Uterus (tissue), 4 donors: ENCODE data around the gene PDE3B. TPM values are rescaled to one million over a fixed set of nuclear protein-coding genes. Genes with fewer than 3 reads are reported as not detected.
"Not testable (repeated sequence)": the region's sequence is repeated elsewhere in the genome, so short reads cannot be mapped to it uniquely, and the experiment has no call there.

Experiments
- DNase-seq, 2 donors: peaks; one replicate each; pipeline ENCODE4 v3.0.0-alpha.2; 2019 to 2020
- H3K27ac ChIP-seq, 2 donors: fragments of 200-600 bp; sonication (generic); 1 replicate in 1 of 2; 2 replicates in 1 of 2; pipeline ENCODE4 v1.5.1; 2016 to 2018
- H3K27me3 ChIP-seq, 2 donors: fragments of 200-600 bp; sonication (generic); one replicate each; pipeline ENCODE4 v1.5.1; 2018 to 2019; ENCODE audit warnings: control low read depth in 1 of 2
- H3K36me3 ChIP-seq, 2 donors: fragments of 200-600 bp; sonication (generic); one replicate each; pipeline ENCODE4 v1.5.1; 2019; ENCODE audit warnings: control low read depth in 1 of 2
- H3K4me1 ChIP-seq, 2 donors: fragments of 200-600 bp; sonication (generic); one replicate each; pipeline ENCODE4 v1.5.1; 2018 to 2019; ENCODE audit warnings: control low read depth in 1 of 2
- H3K4me3 ChIP-seq, 2 donors: fragments of 200-600 bp; sonication (generic); 1 replicate in 1 of 2; 2 replicates in 1 of 2; pipeline ENCODE4 v1.5.1; 2018 to 2019; ENCODE audit warnings: mild to moderate bottlenecking in 1 of 2
- H3K9me3 ChIP-seq, 2 donors: fragments of 200-600 bp; sonication (generic); one replicate each; pipeline ENCODE4 v1.5.1; 2019; ENCODE audit warnings: control low read depth in 1 of 2
- POLR2A ChIP-seq, 2 donors: fragments of 450-650 bp; IDR thresholded peaks; one replicate each; pipeline ENCODE4 v1.6.1; 2016; ENCODE audit warnings: antibody characterized with exemption in 2 of 2, mild to moderate bottlenecking in 1 of 2, moderate library complexity in 1 of 2
- intact Hi-C: fragments of 100-400 bp; cut with DNase I; formaldehyde crosslinking; loops from one replicate; pipeline ENCODE4 v1.15.1; 2023; ENCODE audit warnings: low total_unique reads
- total RNA-seq, 4 donors: library from RNA; depleted of rRNA in 3 of 4; stranded (reverse); fragments of >200 nt in 3 of 4; gene quantifications; one replicate each; pipeline versions ENCODE4 v1.1.0 to v1.2.4, GENCODE V29; 2014 to 2023
- TF ChIP-seq, protein P1 (sequence below), 4 experiments: fragments of 200-600 bp in 2 of 4; fragments of 450-650 bp in 2 of 4; sonication (generic) in 2 of 4; IDR thresholded peaks; one replicate each; pipeline ENCODE4 v1.5.1; 2016 to 2019; ENCODE audit warnings: antibody characterized with exemption in 4 of 4, mild to moderate bottlenecking in 2 of 4, moderate library complexity in 1 of 4
- donor health status: DM: yes; HTN: yes; CAD: no.

The PDE3B gene
- total RNA-seq, 4 donors from 2014 or later = 1.5 to 10.8 (median 3.9) TPM

DNA sequence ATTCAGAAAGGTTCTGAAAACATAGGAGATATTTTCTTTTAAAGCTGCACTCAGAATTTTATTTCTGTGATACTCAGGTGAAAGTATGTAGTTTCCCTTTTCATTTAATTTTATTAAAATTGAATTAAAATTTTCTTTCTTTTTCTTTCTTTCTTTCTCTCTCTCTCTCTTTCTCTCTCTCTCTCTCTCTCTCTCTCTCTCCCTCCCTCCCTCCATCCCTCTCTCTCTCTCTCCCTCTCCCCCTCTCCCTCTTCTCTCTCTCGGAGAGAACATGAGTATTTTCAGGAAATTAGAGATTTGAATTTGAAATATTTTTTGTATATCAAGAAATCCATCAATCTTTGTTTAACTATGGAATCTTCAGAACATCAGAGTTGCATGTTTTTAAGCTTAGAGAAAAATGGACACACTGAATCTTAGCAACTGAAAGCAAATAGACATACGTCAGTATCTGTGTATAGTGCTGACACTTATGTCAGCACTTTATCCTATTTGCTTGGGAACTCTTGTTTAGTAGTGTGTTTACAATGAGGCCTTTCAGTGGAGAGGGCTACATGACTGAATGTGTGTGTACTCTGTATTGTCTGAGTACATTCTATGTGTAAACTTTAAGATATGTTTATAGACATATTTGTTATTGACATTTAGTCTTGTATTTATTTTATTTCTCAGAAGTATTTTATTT lies 44.5 kb downstream of the PDE3B start:
- no peaks in the 10 kb centered on the region for H3K9me3 ChIP-seq
- H3K27ac ChIP-seq = no peak overlapping the region
- no peak for DNase-seq
- intact Hi-C loops = no loop called here
- H3K4me3 ChIP-seq = no peak overlapping the region
- no peak for TF ChIP-seq POLR2A (IDR thresholded peaks at IDR 0.05)
- TF ChIP-seq, protein P1, sequence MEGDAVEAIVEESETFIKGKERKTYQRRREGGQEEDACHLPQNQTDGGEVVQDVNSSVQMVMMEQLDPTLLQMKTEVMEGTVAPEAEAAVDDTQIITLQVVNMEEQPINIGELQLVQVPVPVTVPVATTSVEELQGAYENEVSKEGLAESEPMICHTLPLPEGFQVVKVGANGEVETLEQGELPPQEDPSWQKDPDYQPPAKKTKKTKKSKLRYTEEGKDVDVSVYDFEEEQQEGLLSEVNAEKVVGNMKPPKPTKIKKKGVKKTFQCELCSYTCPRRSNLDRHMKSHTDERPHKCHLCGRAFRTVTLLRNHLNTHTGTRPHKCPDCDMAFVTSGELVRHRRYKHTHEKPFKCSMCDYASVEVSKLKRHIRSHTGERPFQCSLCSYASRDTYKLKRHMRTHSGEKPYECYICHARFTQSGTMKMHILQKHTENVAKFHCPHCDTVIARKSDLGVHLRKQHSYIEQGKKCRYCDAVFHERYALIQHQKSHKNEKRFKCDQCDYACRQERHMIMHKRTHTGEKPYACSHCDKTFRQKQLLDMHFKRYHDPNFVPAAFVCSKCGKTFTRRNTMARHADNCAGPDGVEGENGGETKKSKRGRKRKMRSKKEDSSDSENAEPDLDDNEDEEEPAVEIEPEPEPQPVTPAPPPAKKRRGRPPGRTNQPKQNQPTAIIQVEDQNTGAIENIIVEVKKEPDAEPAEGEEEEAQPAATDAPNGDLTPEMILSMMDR (IDR thresholded peaks at IDR 0.05) = no peak
- no peaks in the 10 kb centered on the region for H3K4me1 ChIP-seq
- no peaks in the 10 kb centered on the region for H3K27me3 ChIP-seq
- H3K36me3 ChIP-seq = no peaks in the 10 kb centered on the region

DNA sequence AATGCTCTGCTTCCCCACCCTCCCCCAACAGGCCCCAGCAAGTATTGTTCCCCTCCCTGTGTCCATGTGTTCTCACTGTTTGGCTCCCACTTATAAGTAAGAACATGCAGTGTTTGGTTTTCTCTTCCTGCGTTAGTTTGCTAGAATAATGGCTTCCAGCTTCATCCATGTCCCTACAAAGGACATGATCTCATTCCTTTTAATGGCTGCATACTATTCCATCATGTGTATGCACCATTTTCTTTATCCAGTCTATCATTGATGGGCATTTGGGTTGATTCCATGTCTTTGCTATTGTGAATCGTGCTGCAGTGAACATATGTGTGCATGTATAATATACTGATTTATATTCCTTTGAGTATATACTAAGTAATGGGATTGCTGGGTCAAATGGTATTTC lies 52.1 kb downstream of the PDE3B start:
- H3K36me3 ChIP-seq, intact Hi-C loops, DNase-seq, H3K27ac ChIP-seq, H3K4me1 ChIP-seq, H3K27me3 ChIP-seq, H3K9me3 ChIP-seq, H3K4me3 ChIP-seq: not testable (repeated sequence)

DNA sequence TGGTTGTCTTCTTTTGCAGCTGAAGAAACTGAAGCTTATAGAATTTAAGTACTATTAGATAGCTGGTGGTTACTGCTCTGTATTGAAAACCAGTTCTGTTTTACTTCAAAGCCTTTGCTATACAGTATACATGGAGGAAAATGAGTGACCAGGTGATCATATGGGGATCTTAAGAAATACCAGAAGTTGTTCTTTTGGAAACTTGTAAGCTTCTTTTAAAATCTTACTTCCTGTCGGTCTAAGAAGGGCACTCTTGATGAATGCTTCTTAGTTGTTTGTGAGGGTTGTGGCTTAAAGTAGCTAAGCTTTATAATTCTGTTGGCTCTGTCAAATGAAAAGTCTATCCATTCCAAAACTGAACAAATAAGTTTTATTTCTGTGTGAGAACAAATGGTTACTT lies 55.2 kb downstream of the PDE3B start:
- H3K4me3 ChIP-seq = no peak overlapping the region
- intact Hi-C loops = no loop called here
- no peak for DNase-seq
- TF ChIP-seq POLR2A (IDR thresholded peaks at IDR 0.05) = no peak
- TF ChIP-seq, protein P1 (IDR thresholded peaks at IDR 0.05) = no peak
- H3K4me1 ChIP-seq = no peaks in the 10 kb centered on the region
- H3K36me3 ChIP-seq = no peaks in the 10 kb centered on the region
- no peaks in the 10 kb centered on the region for H3K27me3 ChIP-seq
- no peaks in the 10 kb centered on the region for H3K9me3 ChIP-seq
- no peak overlapping the region for H3K27ac ChIP-seq

DNA sequence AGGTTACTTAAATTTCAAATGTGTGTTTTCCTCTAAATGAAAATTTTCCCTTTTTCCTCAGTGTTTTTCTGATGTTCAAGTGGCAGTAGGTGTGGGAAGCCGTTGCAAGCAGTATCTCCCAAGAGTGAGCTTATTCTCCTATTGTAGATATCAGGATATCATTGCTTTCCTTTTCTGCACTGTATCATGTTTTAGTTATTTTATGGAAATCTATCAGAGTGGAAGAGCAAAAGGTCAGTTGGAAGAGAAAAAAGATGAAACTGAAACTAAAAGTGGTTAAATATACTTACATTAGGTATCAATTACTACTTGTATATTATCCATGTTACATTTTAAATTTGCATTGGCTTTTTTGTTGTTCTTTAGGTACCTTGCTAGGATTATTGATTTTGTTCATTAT lies 57.0 kb downstream of the PDE3B start:
- no peak for TF ChIP-seq POLR2A (IDR thresholded peaks at IDR 0.05)
- TF ChIP-seq, protein P1 (IDR thresholded peaks at IDR 0.05) = no peak
- Histone ChIP-seq H3K27ac (no peak overlapping the region), H3K27me3 (no peaks in the 10 kb centered on the region), H3K4me1 (no peaks in the 10 kb centered on the region), H3K9me3 (no peaks in the 10 kb centered on the region), H3K4me3 (no peak overlapping the region), H3K36me3 (no peaks in the 10 kb centered on the region)
- intact Hi-C loops = no loop called here
- DNase-seq = no peak

DNA sequence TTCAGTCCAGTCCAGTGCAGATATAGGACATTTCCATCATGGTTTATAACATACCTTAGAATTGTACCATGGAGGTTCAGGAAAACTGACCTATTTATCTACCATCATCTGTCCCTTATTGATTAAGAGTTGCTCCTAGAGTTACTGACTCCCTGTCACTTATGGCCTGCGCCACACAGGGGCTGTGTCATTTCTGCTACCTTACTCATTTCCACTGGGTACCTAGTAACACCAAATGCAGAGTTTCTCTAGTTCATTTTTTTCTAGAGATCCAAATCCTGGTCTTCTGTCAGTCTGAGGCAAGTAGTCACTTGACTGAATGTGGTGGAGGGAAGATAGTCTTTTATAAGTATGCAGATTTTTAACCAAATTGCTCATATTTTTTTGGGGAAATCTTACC lies 59.2 kb downstream of the PDE3B start:
- Histone ChIP-seq H3K27ac (no peak overlapping the region), H3K9me3 (no peaks in the 10 kb centered on the region), H3K36me3 (no peaks in the 10 kb centered on the region), H3K4me1 (no peaks in the 10 kb centered on the region), H3K4me3 (no peak overlapping the region), H3K27me3 (no peaks in the 10 kb centered on the region)
- DNase-seq = no peak
- intact Hi-C loops = no loop called here
- TF ChIP-seq POLR2A (IDR thresholded peaks at IDR 0.05) = no peak
- TF ChIP-seq, protein P1 (IDR thresholded peaks at IDR 0.05) = no peak

DNA sequence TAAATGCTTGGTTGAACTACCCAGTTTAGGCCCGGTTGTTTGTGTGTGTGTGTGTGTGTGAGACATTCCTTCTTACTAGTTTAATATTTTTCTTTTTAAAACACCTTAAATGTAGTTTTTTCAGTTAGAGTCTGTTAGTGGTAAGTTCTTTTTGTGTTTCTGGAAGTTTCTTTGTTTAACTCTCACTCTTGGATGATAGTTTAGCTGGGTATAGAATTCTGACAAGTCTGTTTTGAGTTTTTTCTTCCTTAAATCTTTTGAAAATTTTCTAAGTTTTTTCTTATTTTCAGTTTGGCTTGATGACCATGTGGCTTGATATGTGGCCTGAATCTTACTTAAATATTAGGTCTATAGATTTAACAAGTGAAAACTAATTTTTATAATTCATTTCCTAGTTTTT lies 60.1 kb downstream of the PDE3B start:
- H3K4me3 ChIP-seq = no peak overlapping the region
- no peaks in the 10 kb centered on the region for H3K4me1 ChIP-seq
- H3K27ac ChIP-seq = no peak overlapping the region
- H3K36me3 ChIP-seq = no peaks in the 10 kb centered on the region
- no peak for DNase-seq
- no peaks in the 10 kb centered on the region for H3K27me3 ChIP-seq
- no peaks in the 10 kb centered on the region for H3K9me3 ChIP-seq
- TF ChIP-seq POLR2A (IDR thresholded peaks at IDR 0.05) = no peak
- TF ChIP-seq, protein P1 (IDR thresholded peaks at IDR 0.05) = no peak
- intact Hi-C loops = no loop called here
